Measurements from ENCODE around the gene RASAL3. TPM values are rescaled to one million over a fixed set of nuclear protein-coding genes. Genes with fewer than 3 reads are reported as not detected.
"Not testable (repeated sequence)": the region's sequence is repeated elsewhere in the genome, so short reads cannot be mapped to it uniquely, and the experiment has no call there.

Gene RASAL3
- total RNA-seq, 2 experiments from 2014 or later, result 104 to 107 TPM

GRCh38 chr19:15488489-15489226, 24.3 kb upstream of the RASAL3 start:
- ATAC-seq (no peak), DNase-seq (no peak)
- H3K4me3 Mint-ChIP-seq, result no peak overlapping the region
- no peaks in the 10 kb centered on the region for H3K36me3 Mint-ChIP-seq (ENCODE audit: low read depth)
- CTCF ChIA-PET, result no interaction called here
- no peaks in the 10 kb centered on the region for H3K9me3 Mint-ChIP-seq (ENCODE audit: insufficient read depth)
- peaks cover 6% of the 10 kb centered on the region for H3K27me3 Mint-ChIP-seq (ENCODE audit: low read depth)
- H3K4me1 Mint-ChIP-seq (ENCODE audit: low read depth), result peaks cover 3% of the 10 kb centered on the region
- POLR2A ChIA-PET, result interaction anchor here (1.1 kb wide), 1 partner anchor 21 kb away, joined by 4 read pairs; no protein-coding TSS in a partner anchor
- H3K27ac Mint-ChIP-seq, result no peak overlapping the region

- ChIA-PET POLR2A (no interaction called here), CTCF (no interaction called here)
- DNase-seq (no peak), ATAC-seq (no peak)
- Mint-ChIP-seq H3K4me1 (ENCODE audit: low read depth) (peaks cover 13% of the 10 kb centered on the region), H3K36me3 (ENCODE audit: low read depth) (no peaks in the 10 kb centered on the region), H3K9me3 (ENCODE audit: insufficient read depth) (no peaks in the 10 kb centered on the region), H3K4me3 (no peak overlapping the region), H3K27ac (no peak overlapping the region), H3K27me3 (ENCODE audit: low read depth) (no peaks in the 10 kb centered on the region)
These were observed 22.7 kb upstream of the RASAL3 start for GRCh38 chr19:15487038-15487437.

- H3K27ac Mint-ChIP-seq; H3K4me3 Mint-ChIP-seq; CTCF ChIA-PET; POLR2A ChIA-PET; DNase-seq; H3K9me3 Mint-ChIP-seq (ENCODE audit: insufficient read depth); H3K36me3 Mint-ChIP-seq (ENCODE audit: low read depth); ATAC-seq; H3K27me3 Mint-ChIP-seq (ENCODE audit: low read depth): not testable (repeated sequence)
- H3K4me1 Mint-ChIP-seq (ENCODE audit: low read depth), result peaks cover 14% of the 10 kb centered on the region
These were observed 21.4 kb upstream of the RASAL3 start for GRCh38 chr19:15485768-15486167.

GRCh38 chr19:15480996-15481395, 16.7 kb upstream of the RASAL3 start:
- H3K9me3 Mint-ChIP-seq (ENCODE audit: insufficient read depth); H3K27me3 Mint-ChIP-seq (ENCODE audit: low read depth); DNase-seq; H3K36me3 Mint-ChIP-seq (ENCODE audit: low read depth); POLR2A ChIA-PET; H3K4me3 Mint-ChIP-seq; H3K27ac Mint-ChIP-seq; ATAC-seq: not testable (repeated sequence)
- CTCF ChIA-PET, result interaction anchor here (0.9 to 1.8 kb wide), 3 partner anchors 14 to 75 kb away, joined by 3 to 4 read pairs (median 4); partner anchors contain the start of gene RASAL3
- peaks cover 46% of the 10 kb centered on the region for H3K4me1 Mint-ChIP-seq (ENCODE audit: low read depth)

- Mint-ChIP-seq H3K27me3 (ENCODE audit: low read depth) (no peaks in the 10 kb centered on the region), H3K36me3 (ENCODE audit: low read depth) (no peaks in the 10 kb centered on the region), H3K27ac (peak within 1 kb of the TSS; percentile 4), H3K9me3 (ENCODE audit: insufficient read depth) (no peaks in the 10 kb centered on the region), H3K4me3 (no peak within 1 kb of the TSS), H3K4me1 (ENCODE audit: low read depth) (peaks cover 47% of the 10 kb centered on the region)
- ChIA-PET CTCF (interaction anchor here (0.8 to 2.3 kb wide), 6 partner anchors 12 to 76 kb away, joined by 3 to 8 read pairs (median 4); no protein-coding TSS in a partner anchor), POLR2A (interaction anchor here (0.6 to 0.9 kb wide), 2 partner anchors 60 to 364 kb away, joined by 3 read pairs; no protein-coding TSS in a partner anchor)
- DNase-seq (no peak), ATAC-seq (peak; percentile 20)
These were observed 15.3 kb upstream of the RASAL3 start, which contains the start of gene PGLYRP2 for GRCh38 chr19:15479391-15480345. Gene PGLYRP2 (minus strand): TSS chr19:15479501. CDS start chr19:15479371, 130 bp downstream.

- no peak overlapping the region for H3K4me3 Mint-ChIP-seq
- ChIA-PET CTCF (interaction anchor here (2.2 kb wide), 1 partner anchor 79 kb away, joined by 9 read pairs; no protein-coding TSS in a partner anchor), POLR2A (interaction anchor here (1.0 kb wide), 1 partner anchor 13 kb away, joined by 4 read pairs; no protein-coding TSS in a partner anchor)
- H3K27me3 Mint-ChIP-seq (ENCODE audit: low read depth), result no peaks in the 10 kb centered on the region
- DNase-seq, result no peak
- H3K36me3 Mint-ChIP-seq (ENCODE audit: low read depth), result no peaks in the 10 kb centered on the region
- no peak overlapping the region for H3K27ac Mint-ChIP-seq
- ATAC-seq, result peak; percentile 30
- no peaks in the 10 kb centered on the region for H3K9me3 Mint-ChIP-seq (ENCODE audit: insufficient read depth)
- H3K4me1 Mint-ChIP-seq (ENCODE audit: low read depth), result peaks cover 37% of the 10 kb centered on the region
These were observed 12.0 kb upstream of the RASAL3 start for GRCh38 chr19:15476325-15476724.

GRCh38 chr19:15475611-15476010, 11.3 kb upstream of the RASAL3 start:
- H3K9me3 Mint-ChIP-seq (ENCODE audit: insufficient read depth), result no peaks in the 10 kb centered on the region
- POLR2A ChIA-PET, result interaction anchor here (1.0 kb wide), 1 partner anchor 12 kb away, joined by 4 read pairs; no protein-coding TSS in a partner anchor
- no peaks in the 10 kb centered on the region for H3K36me3 Mint-ChIP-seq (ENCODE audit: low read depth)
- ATAC-seq (no peak), DNase-seq (no peak)
- H3K27me3 Mint-ChIP-seq (ENCODE audit: low read depth), result no peaks in the 10 kb centered on the region
- H3K4me1 Mint-ChIP-seq (ENCODE audit: low read depth), result peaks cover 37% of the 10 kb centered on the region
- CTCF ChIA-PET, result interaction anchor here (1.5 to 2.2 kb wide), 2 partner anchors 12 to 79 kb away, joined by 3 to 9 read pairs; no protein-coding TSS in a partner anchor
- no peak overlapping the region for H3K27ac Mint-ChIP-seq
- H3K4me3 Mint-ChIP-seq, result no peak overlapping the region

- Mint-ChIP-seq H3K36me3 (ENCODE audit: low read depth) (no peaks in the 10 kb centered on the region), H3K4me1 (ENCODE audit: low read depth) (peaks cover 37% of the 10 kb centered on the region), H3K27me3 (ENCODE audit: low read depth) (no peaks in the 10 kb centered on the region), H3K4me3 (no peak overlapping the region), H3K9me3 (ENCODE audit: insufficient read depth) (no peaks in the 10 kb centered on the region), H3K27ac (no peak overlapping the region)
- ChIA-PET CTCF (interaction anchor here (1.5 to 2.2 kb wide), 2 partner anchors 11 to 80 kb away, joined by 3 to 9 read pairs; no protein-coding TSS in a partner anchor), POLR2A (no interaction called here)
- no peak for ATAC-seq
- DNase-seq, result no peak
These were observed 10.8 kb upstream of the RASAL3 start for GRCh38 chr19:15475169-15475568.

- H3K36me3 Mint-ChIP-seq (ENCODE audit: low read depth); H3K27me3 Mint-ChIP-seq (ENCODE audit: low read depth); ATAC-seq; DNase-seq; H3K9me3 Mint-ChIP-seq (ENCODE audit: insufficient read depth); H3K4me3 Mint-ChIP-seq; POLR2A ChIA-PET; H3K27ac Mint-ChIP-seq: not testable (repeated sequence)
- H3K4me1 Mint-ChIP-seq (ENCODE audit: low read depth), result peaks cover 40% of the 10 kb centered on the region
- CTCF ChIA-PET, result interaction anchor here (1.4 to 1.5 kb wide), 2 partner anchors 10 to 82 kb away, joined by 3 to 5 read pairs; no protein-coding TSS in a partner anchor
These were observed 9.5 kb upstream of the RASAL3 start for GRCh38 chr19:15473821-15474220.

- Mint-ChIP-seq H3K27me3 (ENCODE audit: low read depth) (peaks cover 10% of the 10 kb centered on the region), H3K9me3 (ENCODE audit: insufficient read depth) (no peaks in the 10 kb centered on the region), H3K27ac (no peak overlapping the region), H3K36me3 (ENCODE audit: low read depth) (peaks cover 2% of the 10 kb centered on the region), H3K4me3 (no peak overlapping the region), H3K4me1 (ENCODE audit: low read depth) (peaks cover 48% of the 10 kb centered on the region)
- ChIA-PET POLR2A (no interaction called here), CTCF (no interaction called here)
- no peak for ATAC-seq
- no peak for DNase-seq
These were observed 7.3 kb upstream of the RASAL3 start for GRCh38 chr19:15471639-15472101.

- H3K9me3 Mint-ChIP-seq (ENCODE audit: insufficient read depth), result no peaks in the 10 kb centered on the region
- peak; percentile 51 for DNase-seq
- peak overlapping the region; percentile 64 for H3K4me3 Mint-ChIP-seq
- CTCF ChIA-PET, result interaction anchor here (1.5 to 2.1 kb wide), 2 partner anchors 51 to 86 kb away, joined by 5 to 9 read pairs; partner anchors contain the start of gene AKAP8L
- no peak overlapping the region for H3K27ac Mint-ChIP-seq
- peak; percentile 16 for ATAC-seq
- H3K36me3 Mint-ChIP-seq (ENCODE audit: low read depth), result peaks cover 2% of the 10 kb centered on the region
- H3K4me1 Mint-ChIP-seq (ENCODE audit: low read depth), result peaks cover 51% of the 10 kb centered on the region
- peaks cover 10% of the 10 kb centered on the region for H3K27me3 Mint-ChIP-seq (ENCODE audit: low read depth)
- POLR2A ChIA-PET, result no interaction called here
These were observed 5.4 kb upstream of the RASAL3 start for GRCh38 chr19:15469513-15470297.
